ENCODE results near the gene MAP3K15. TPM values are rescaled to one million over a fixed set of nuclear protein-coding genes. Genes with fewer than 3 reads are reported as not detected.
"Not testable (repeated sequence)": the region's sequence is repeated elsewhere in the genome, so short reads cannot be mapped to it uniquely, and the experiment has no call there.

MAP3K15 gene
- total and polyA plus RNA-seq, 10 of the 15 experiments (the other 5 are each of a cell fraction or from before 2014, with no cell fraction given) = 0.03 to 0.16 TPM; not detected in 8

- no peak overlapping the region for H3K9ac ChIP-seq (ENCODE audit: control insufficient read depth, insufficient read depth, low read length)
- CTCF ChIA-PET = no interaction called here
- intact Hi-C loops (cut with micrococcal nuclease; ENCODE audit: unreplicated experiment) (no loop called here), in situ Hi-C loops (cut with MboI) (no loop called here)
- no peaks in the 10 kb centered on the region for H3K9me3 ChIP-seq (replicated peaks; ENCODE audit: control insufficient read depth, insufficient read depth, low read length)
- BruUV-seq (replicated peaks) = no TSS peak
- DNase-seq (ENCODE audit: low read depth, low spot score) (no peak), ATAC-seq (no peak), FAIRE-seq (no peak)
- no peaks in the 10 kb centered on the region for H3K4me1 ChIP-seq (ENCODE audit: control insufficient read depth, insufficient read depth, low read length)
- no peak overlapping the region for H3K4me3 ChIP-seq
- H4K20me1 ChIP-seq (ENCODE audit: control insufficient read depth, insufficient read depth) = no peaks in the 10 kb centered on the region
- no peak overlapping the region for H3K27ac ChIP-seq (ENCODE audit: control insufficient read depth, insufficient read depth)
- H3K4me2 ChIP-seq (ENCODE audit: control insufficient read depth, insufficient read depth) = no peak overlapping the region
- no peaks in the 10 kb centered on the region for H3K79me2 ChIP-seq (ENCODE audit: control insufficient read depth, insufficient read depth, low read length)
- POLR2A ChIA-PET = no interaction called here
- H3K36me3 ChIP-seq (ENCODE audit: control insufficient read depth in 2 of 2, insufficient read depth in 2 of 2, low read length in 1 of 2) = no peaks in the 10 kb centered on the region
- TF ChIP-seq SMAD5 (IDR thresholded peaks at IDR 0.05; ENCODE audit: low read depth) = no peak
- TF ChIP-seq TCF12 (IDR thresholded peaks at IDR 0.05; ENCODE audit: low read depth, low read length) = no peak
- no peak for TF ChIP-seq KAT2A (conservative IDR thresholded peaks at IDR 0.05; ENCODE audit: control insufficient read depth, low read depth, low read length)
- TF ChIP-seq RUNX3 (IDR thresholded peaks at IDR 0.05; ENCODE audit: low read length) = no peak
- TF ChIP-seq SIN3A (IDR thresholded peaks at IDR 0.05; ENCODE audit: low read depth, low read length) = no peak
- no peak for TF ChIP-seq NFIC (IDR thresholded peaks at IDR 0.05; ENCODE audit: low read depth, low read length)
- no peak for TF ChIP-seq HDAC6 (IDR thresholded peaks at IDR 0.05; ENCODE audit: unreplicated experiment)
- WGBS (ENCODE audit: insufficient coverage, insufficient replicate concordance, low lambda C conversion rate, missing lambda C conversion rate) = 45% methylated on average over 4 of the region's 4 CpGs
- H2AFZ ChIP-seq (ENCODE audit: control insufficient read depth, low read depth, low read length) = no peak overlapping the region
- H3K27me3 ChIP-seq (replicated peaks in 1 of 2; ENCODE audit: control insufficient read depth in 2 of 2, insufficient read depth in 2 of 2, low read length in 1 of 2) = no peaks in the 10 kb centered on the region; a peak in 1 of 4 replicates
- RAD21 ChIA-PET (ENCODE audit: unreplicated experiment) = no interaction called here
- SMC1A ChIA-PET (ENCODE audit: uncharacterized antibody, unreplicated experiment) = no interaction called here
Observed at GRCh38 chrX:19446397-19446796, 68.9 kb downstream of the MAP3K15 start.

GRCh38 chrX:19445772-19446171, 69.5 kb downstream of the MAP3K15 start:
- DNase-seq (ENCODE audit: low read depth, low spot score); H4K20me1 ChIP-seq (ENCODE audit: control insufficient read depth, insufficient read depth); RAD21 ChIA-PET (ENCODE audit: unreplicated experiment); H2AFZ ChIP-seq (ENCODE audit: control insufficient read depth, low read depth, low read length); H3K27me3 ChIP-seq (replicated peaks in 1 of 2; ENCODE audit: control insufficient read depth in 2 of 2, insufficient read depth in 2 of 2, low read length in 1 of 2); ATAC-seq; intact Hi-C loops (cut with micrococcal nuclease; ENCODE audit: unreplicated experiment); H3K4me2 ChIP-seq (ENCODE audit: control insufficient read depth, insufficient read depth); POLR2A ChIA-PET; H3K4me1 ChIP-seq (ENCODE audit: control insufficient read depth, insufficient read depth, low read length); in situ Hi-C loops (cut with MboI); H3K9ac ChIP-seq (ENCODE audit: control insufficient read depth, insufficient read depth, low read length); FAIRE-seq; H3K4me3 ChIP-seq; CTCF ChIA-PET; H3K27ac ChIP-seq (ENCODE audit: control insufficient read depth, insufficient read depth); H3K36me3 ChIP-seq (ENCODE audit: control insufficient read depth in 2 of 2, insufficient read depth in 2 of 2, low read length in 1 of 2); BruUV-seq (replicated peaks); SMC1A ChIA-PET (ENCODE audit: uncharacterized antibody, unreplicated experiment); H3K79me2 ChIP-seq (ENCODE audit: control insufficient read depth, insufficient read depth, low read length); H3K9me3 ChIP-seq (replicated peaks; ENCODE audit: control insufficient read depth, insufficient read depth, low read length): not testable (repeated sequence)
- 23% methylated on average over 10 of the region's 10 CpGs for WGBS (ENCODE audit: insufficient coverage, insufficient replicate concordance, low lambda C conversion rate, missing lambda C conversion rate)
